H9 (cell line): Measurements from ENCODE around the gene DPH7. TPM values are rescaled to one million over a fixed set of nuclear protein-coding genes. Genes with fewer than 3 reads are reported as not detected.
A peak's percentile ranks its signal among the peaks of the same experiment; 100 is the strongest.

Experiments
- DNase-seq: peaks from one replicate; pipeline ENCODE4 v3.0.0-alpha.2; 2017
- H2AFZ ChIP-seq: one replicate; pipeline ENCODE4 v1.6.1; 2013; ENCODE audit warnings: mild to moderate bottlenecking, low read length, control low read depth, moderate library complexity
- H2AK5ac ChIP-seq: 2 replicates; pipeline ENCODE4 v1.6.1; 2013; ENCODE audit warnings: low read length, control low read depth, mixed read lengths; ENCODE audit not compliant: insufficient read length
- H2BK120ac ChIP-seq: one replicate; pipeline ENCODE4 v1.6.1; 2013; ENCODE audit warnings: low read depth, mild to moderate bottlenecking, low read length, control low read depth, inconsistent platforms; ENCODE audit not compliant: poor library complexity, severe bottlenecking
- H2BK12ac ChIP-seq: 2 replicates; pipeline ENCODE4 v1.6.1; 2013; ENCODE audit warnings: low read length, control low read depth, mixed read lengths, low read depth; ENCODE audit not compliant: insufficient read length
- H2BK15ac ChIP-seq: 2 replicates; pipeline ENCODE4 v1.6.1; 2013; ENCODE audit warnings: low read depth, low read length, control low read depth
- H2BK20ac ChIP-seq: one replicate; pipeline ENCODE4 v1.6.1; 2013; ENCODE audit warnings: low read depth, mild to moderate bottlenecking, low read length, control low read depth, inconsistent platforms; ENCODE audit not compliant: poor library complexity, severe bottlenecking
- H2BK5ac ChIP-seq: 2 replicates; pipeline ENCODE4 v1.6.1; 2013; ENCODE audit warnings: low read length, control low read depth, mixed read lengths; ENCODE audit not compliant: insufficient read length
- H3K14ac ChIP-seq: 2 replicates; pipeline ENCODE4 v1.6.1; 2013; ENCODE audit warnings: low read length, control low read depth; ENCODE audit not compliant: insufficient read depth
- H3K18ac ChIP-seq: 2 replicates; pipeline ENCODE4 v1.6.1; 2013; ENCODE audit warnings: low read depth, mild to moderate bottlenecking, mixed read lengths, low read length, control low read depth; ENCODE audit not compliant: insufficient read length
- H3K23ac ChIP-seq: 2 replicates; pipeline ENCODE4 v1.6.1; 2013; ENCODE audit warnings: low read length, control low read depth, mixed read lengths, low read depth; ENCODE audit not compliant: insufficient read length
- H3K23me2 ChIP-seq: 2 replicates; pipeline ENCODE4 v1.6.1; 2013; ENCODE audit warnings: low read depth, mild to moderate bottlenecking, mixed read lengths, low read length, control low read depth; ENCODE audit not compliant: insufficient read length, poor library complexity, severe bottlenecking
- H3K27ac ChIP-seq: 2 replicates; pipeline ENCODE4 v1.5.1; 2013; ENCODE audit warnings: low read length, control low read depth, mixed read lengths, low read depth; ENCODE audit not compliant: insufficient read length
- H3K27me3 ChIP-seq: 2 replicates; pipeline ENCODE4 v1.6.1; 2013; ENCODE audit warnings: low read length, control low read depth, inconsistent platforms; ENCODE audit not compliant: insufficient read depth
- H3K4ac ChIP-seq: 2 replicates; pipeline ENCODE4 v1.6.1; 2013; ENCODE audit warnings: low read depth, mild to moderate bottlenecking, control low read depth, inconsistent platforms, low read length, moderate library complexity
- H3K4me1 ChIP-seq: 2 replicates; pipeline ENCODE4 v1.6.1; 2013; ENCODE audit warnings: low read length, control low read depth, inconsistent platforms; ENCODE audit not compliant: insufficient read depth
- H3K4me2 ChIP-seq: 2 replicates; pipeline ENCODE4 v1.6.1; 2013; ENCODE audit warnings: low read length, control low read depth, mixed read lengths; ENCODE audit not compliant: insufficient read length, insufficient read depth
- H3K56ac ChIP-seq: 2 replicates; pipeline ENCODE4 v1.6.1; 2013; ENCODE audit warnings: low read depth, mild to moderate bottlenecking, mixed read lengths, low read length, control low read depth; ENCODE audit not compliant: insufficient read length
- H3K79me1 ChIP-seq: 2 replicates; pipeline ENCODE4 v1.6.1; 2013; ENCODE audit warnings: low read depth, mild to moderate bottlenecking, moderate library complexity, low read length, control low read depth, inconsistent platforms; ENCODE audit not compliant: insufficient read depth, poor library complexity, severe bottlenecking
- H3K79me2 ChIP-seq: 2 replicates; pipeline ENCODE4 v1.6.1; 2013; ENCODE audit warnings: low read length, control low read depth, inconsistent platforms; ENCODE audit not compliant: insufficient read depth
- H3K9ac ChIP-seq: 2 replicates; pipeline ENCODE4 v1.6.1; 2013; ENCODE audit warnings: low read length, control low read depth, mixed read lengths; ENCODE audit not compliant: insufficient read length; ENCODE audit errors: extremely low read depth
- H3K9me3 ChIP-seq: one replicate; pipeline ENCODE4 v1.6.1; 2013; ENCODE audit warnings: low read depth, low read length, inconsistent platforms; ENCODE audit not compliant: control insufficient read depth
- H3T11ph ChIP-seq: one replicate; pipeline ENCODE4 v1.6.1; 2013; ENCODE audit warnings: mild to moderate bottlenecking, low read length, control low read depth, inconsistent platforms
- H4K20me1 ChIP-seq: one replicate; pipeline ENCODE4 v1.6.1; 2013; ENCODE audit not compliant: control insufficient read depth, insufficient read length, insufficient read depth
- H4K5ac ChIP-seq: 2 replicates; pipeline ENCODE4 v1.6.1; 2013; ENCODE audit warnings: low read depth, mild to moderate bottlenecking, mixed read lengths, low read length, control low read depth; ENCODE audit not compliant: insufficient read length
- H4K8ac ChIP-seq: replicated peaks from 2 replicates; pipeline ENCODE4 v1.6.1; 2013; ENCODE audit warnings: low read length, control low read depth, mixed read lengths, low read depth; ENCODE audit not compliant: insufficient read length
- H4K91ac ChIP-seq: 2 replicates; pipeline ENCODE4 v1.6.1; 2013; ENCODE audit warnings: low read depth, mild to moderate bottlenecking, moderate library complexity, mixed read lengths, low read length, control low read depth; ENCODE audit not compliant: insufficient read length
- H3K27ac Mint-ChIP-seq, 3 experiments: 2 replicates in 2 of 3; 3 replicates in 1 of 3; pipeline ENCODE4 v1.8.0; 2020 to 2021; ENCODE audit warnings: mixed read lengths in 3 of 3, mild to moderate bottlenecking in 1 of 3, moderate library complexity in 1 of 3
- H3K27me3 Mint-ChIP-seq: 2 replicates; pipeline ENCODE4 v1.8.0; 2021; ENCODE audit warnings: low read depth, mild to moderate bottlenecking, moderate library complexity, mixed read lengths
- H3K36me3 Mint-ChIP-seq, 3 experiments: 2 replicates in 2 of 3; 3 replicates in 1 of 3; pipeline ENCODE4 v1.8.0; 2020 to 2021; ENCODE audit warnings: low read depth in 3 of 3, mixed read lengths in 3 of 3; ENCODE audit not compliant: insufficient read depth in 1 of 3
- H3K4me1 Mint-ChIP-seq, 2 experiments: 2 replicates each; pipeline ENCODE4 v1.8.0; 2020; ENCODE audit warnings: mixed read lengths in 2 of 2
- H3K4me3 Mint-ChIP-seq, 2 experiments: 2 replicates in 1 of 2; 3 replicates in 1 of 2; pipeline ENCODE4 v1.8.0; 2020 to 2021; ENCODE audit warnings: mild to moderate bottlenecking in 2 of 2, mixed read lengths in 2 of 2, moderate library complexity in 1 of 2
- H3K9me3 Mint-ChIP-seq, 2 experiments: 2 replicates in 1 of 2; 3 replicates in 1 of 2; pipeline ENCODE4 v1.8.0; 2020; ENCODE audit warnings: mild to moderate bottlenecking in 2 of 2, mixed read lengths in 2 of 2, moderate library complexity in 1 of 2
- CTCF ChIP-seq: fragments of 200-600 bp; sonication (generic); conservative IDR thresholded peaks from 3 replicates; pipeline ENCODE4 v1.8.0; 2021; ENCODE audit warnings: antibody characterized with exemption, mild to moderate bottlenecking
- WGBS: extraction: QIAGEN DNeasy Blood & Tissue Kit; methylation state at CpG from one replicate; pipeline ENCODE4 v1.1.7; 2013; ENCODE audit warnings: missing lambda C conversion rate, low lambda C conversion rate, mixed read lengths; ENCODE audit not compliant: insufficient read length; ENCODE audit errors: extremely low coverage; 5-methylcytosine and 5-hydroxymethylcytosine counted together
- total RNA-seq: library from RNA; stranded (reverse); gene quantifications from 2 replicates; pipeline ENCODE4 v1.2.1, GENCODE V29; 2021

The DPH7 gene
- total RNA-seq, 1 experiment from 2014 or later, result 51.3 TPM

- no peak overlapping the region for H4K8ac ChIP-seq
- H3K79me1 ChIP-seq, result peaks cover 3% of the 10 kb centered on the region
- H3K4me3 Mint-ChIP-seq, result no peak overlapping the region
- H3K27ac ChIP-seq, result no peak overlapping the region
- H3K9me3 ChIP-seq, result no peaks in the 10 kb centered on the region
- no peaks in the 10 kb centered on the region; the same call in 1 of the 2 replicates for H3K79me2 ChIP-seq
- H3K36me3 Mint-ChIP-seq, result peaks cover 33 to 88% (median 71%) of the 10 kb centered on the region in 3 experiments; a peak in 6 of 7 replicates
- no peaks in the 10 kb centered on the region for H3K27me3 Mint-ChIP-seq
- H3K18ac ChIP-seq, result no peak overlapping the region
- H3K23ac ChIP-seq, result no peak overlapping the region
- H4K91ac ChIP-seq, result no peak overlapping the region
- no peak overlapping the region for H4K5ac ChIP-seq
- no peak overlapping the region for H3K56ac ChIP-seq
- no peak for TF ChIP-seq CTCF
- no peak overlapping the region for H2BK120ac ChIP-seq
- no peaks in the 10 kb centered on the region for H3K4me1 ChIP-seq
- no peak for DNase-seq
- no peak overlapping the region for H2BK20ac ChIP-seq
- H3K14ac ChIP-seq, result no peak overlapping the region
- no peak overlapping the region for H3T11ph ChIP-seq
- no peak overlapping the region for H2AFZ ChIP-seq
- no peaks in the 10 kb centered on the region for H4K20me1 ChIP-seq
- no peaks in the 10 kb centered on the region for H3K27me3 ChIP-seq
- 0 out of 7 replicates have a peak overlapping the region, but pooled peaks of 2 of the 3 experiments have one; percentile 29 to 83 for H3K27ac Mint-ChIP-seq
- no peak overlapping the region for H2BK12ac ChIP-seq
- no CpG with 5 or more reads among the region's 8 CpGs for WGBS
- peaks cover 18 to 34% of the 10 kb centered on the region in 2 experiments for H3K4me1 Mint-ChIP-seq
- H2AK5ac ChIP-seq, result no peak overlapping the region
- H3K9me3 Mint-ChIP-seq, result no peaks in the 10 kb centered on the region
- H2BK5ac ChIP-seq, result no peak overlapping the region
- H3K4me2 ChIP-seq, result no peak overlapping the region
- no peak overlapping the region for H3K9ac ChIP-seq
- H2BK15ac ChIP-seq, result no peak overlapping the region
- no peak overlapping the region for H3K4ac ChIP-seq
- peaks cover 4% of the 10 kb centered on the region for H3K23me2 ChIP-seq
Measured at GRCh38 chr9:137583957-137584356, 5.2 kb upstream of the DPH7 start.
